MM.1S (cell line): ENCODE measurements around the gene LRRC10B.

Source experiments
- DNase-seq: peaks from one replicate; pipeline ENCODE4 v3.0.0-alpha.2; 2015
- H2AFZ ChIP-seq: fragments of 300-600 bp; sonication (generic); 2 replicates; pipeline ENCODE4 v1.6.0; 2016; ENCODE audit warnings: antibody characterized with exemption, low read length
- H3F3A ChIP-seq: fragments of 300-600 bp; sonication (generic); 2 replicates; pipeline ENCODE4 v1.6.1; 2016; ENCODE audit warnings: mild to moderate bottlenecking, antibody characterized with exemption, low read length, moderate library complexity, mixed read lengths; ENCODE audit not compliant: insufficient read depth
- H3K27ac ChIP-seq: fragments of 300-600 bp; sonication (generic); 2 replicates; pipeline ENCODE4 v1.5.1; 2016; ENCODE audit warnings: mild to moderate bottlenecking, low read length
- H3K27me3 ChIP-seq: fragments of 300-600 bp; sonication (generic); replicated peaks from 2 replicates; pipeline ENCODE4 v1.6.0; 2016; ENCODE audit warnings: low read length; ENCODE audit not compliant: insufficient read depth
- H3K36me3 ChIP-seq: fragments of 300-600 bp; sonication (generic); replicated peaks from 2 replicates; pipeline ENCODE4 v1.6.1; 2016; ENCODE audit warnings: mild to moderate bottlenecking, low read length, mixed read lengths; ENCODE audit not compliant: insufficient read depth
- H3K4me1 ChIP-seq: fragments of 300-600 bp; sonication (generic); 2 replicates; pipeline ENCODE4 v1.6.1; 2016; ENCODE audit warnings: low read length, mixed read lengths
- H3K4me2 ChIP-seq: fragments of 300-600 bp; sonication (generic); 2 replicates; pipeline ENCODE4 v1.6.0; 2016; ENCODE audit warnings: low read depth, low read length
- H3K4me3 ChIP-seq: fragments of 300-600 bp; sonication (generic); 2 replicates; pipeline ENCODE4 v1.5.1; 2016; ENCODE audit warnings: low read length, mixed read lengths
- H3K79me2 ChIP-seq: fragments of 300-600 bp; sonication (generic); 2 replicates; pipeline ENCODE4 v1.6.1; 2016; ENCODE audit warnings: mixed run types, low read length, mixed read lengths
- H3K9ac ChIP-seq: fragments of 300-600 bp; sonication (generic); 2 replicates; pipeline ENCODE4 v1.6.1; 2016; ENCODE audit warnings: low read length, mixed read lengths
- H3K9me2 ChIP-seq: fragments of 300-600 bp; sonication (generic); replicated peaks from 2 replicates; pipeline ENCODE4 v1.6.1; 2016; ENCODE audit warnings: mild to moderate bottlenecking, low read length, mixed read lengths; ENCODE audit not compliant: insufficient read depth
- H3K9me3 ChIP-seq: fragments of 300-600 bp; sonication (generic); replicated peaks from 2 replicates; pipeline ENCODE4 v1.6.1; 2016; ENCODE audit warnings: mild to moderate bottlenecking, low read length, mixed read lengths; ENCODE audit not compliant: insufficient read depth
- H4K20me1 ChIP-seq: fragments of 300-600 bp; sonication (generic); 2 replicates; pipeline ENCODE4 v1.6.1; 2016; ENCODE audit warnings: mild to moderate bottlenecking, low read length, moderate library complexity, mixed read lengths; ENCODE audit not compliant: insufficient read depth
- EZH2 ChIP-seq: fragments of 300-600 bp; sonication (generic); optimal IDR thresholded peaks from 2 replicates; pipeline ENCODE3; 2017; ENCODE audit warnings: low read depth, mild to moderate bottlenecking, antibody characterized with exemption, low read length, mixed read lengths
- EZH2phosphoT487 ChIP-seq: fragments of 300-600 bp; sonication (generic); IDR thresholded peaks from 2 replicates; pipeline ENCODE4 v1.6.1; 2018; ENCODE audit warnings: antibody characterized with exemption, low read length
- TF ChIP-seq, protein P1 (sequence below): fragments of 300-600 bp; sonication (generic); IDR thresholded peaks from 2 replicates; pipeline ENCODE4 v1.5.1; 2016; ENCODE audit warnings: antibody characterized with exemption, low read length, mixed read lengths

Gene LRRC10B

DNA sequence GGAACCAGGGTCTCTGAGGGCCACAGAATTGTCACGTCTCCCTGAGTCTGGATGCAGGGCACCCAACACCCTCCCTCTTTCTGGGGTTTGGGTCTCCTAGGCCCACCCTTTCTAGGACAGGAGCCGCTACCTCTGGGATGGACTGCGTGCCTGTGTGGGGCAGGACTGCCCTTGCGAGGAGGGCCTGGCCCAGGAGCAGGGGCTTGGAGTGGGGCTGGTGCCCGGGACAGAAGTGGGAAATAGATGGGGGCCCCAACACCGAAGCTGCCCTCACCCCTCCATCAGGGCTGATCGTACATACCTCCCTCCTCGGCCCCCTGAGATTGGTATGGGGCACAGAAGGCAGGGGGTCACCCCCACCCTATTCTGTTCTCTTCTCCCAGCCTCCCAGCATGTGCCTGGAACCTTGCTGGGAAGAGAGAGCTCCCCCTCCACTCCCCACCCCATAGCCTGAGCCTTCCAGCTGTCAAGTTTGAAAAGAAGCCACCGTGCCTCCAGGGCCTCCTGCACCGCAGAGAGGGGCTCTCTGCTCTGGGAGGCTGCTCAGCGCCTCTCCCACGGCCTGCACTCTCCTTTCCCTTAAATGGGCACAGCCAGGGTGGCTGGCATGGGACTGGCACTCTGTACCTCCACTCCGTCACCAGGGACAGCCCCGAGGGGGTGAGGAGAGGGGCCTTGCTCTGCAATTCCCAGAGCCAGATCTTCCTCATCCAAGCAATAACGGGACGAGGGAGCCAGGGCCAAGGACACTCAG is 1.8 kb downstream of the LRRC10B start:
- Histone ChIP-seq H3K27me3 (peaks cover 84% of the 10 kb centered on the region), H3K27ac (no peak overlapping the region), H3F3A (no peaks in the 10 kb centered on the region), H3K9me2 (no peaks in the 10 kb centered on the region), H2AFZ (no peak overlapping the region), H3K4me1 (no peaks in the 10 kb centered on the region), H3K36me3 (no peaks in the 10 kb centered on the region), H3K4me2 (no peak overlapping the region), H3K4me3 (no peak overlapping the region), H3K79me2 (no peaks in the 10 kb centered on the region), H3K9me3 (no peaks in the 10 kb centered on the region), H3K9ac (no peak overlapping the region), H4K20me1 (no peaks in the 10 kb centered on the region)
- DNase-seq, result no peak
- TF ChIP-seq, protein P1, sequence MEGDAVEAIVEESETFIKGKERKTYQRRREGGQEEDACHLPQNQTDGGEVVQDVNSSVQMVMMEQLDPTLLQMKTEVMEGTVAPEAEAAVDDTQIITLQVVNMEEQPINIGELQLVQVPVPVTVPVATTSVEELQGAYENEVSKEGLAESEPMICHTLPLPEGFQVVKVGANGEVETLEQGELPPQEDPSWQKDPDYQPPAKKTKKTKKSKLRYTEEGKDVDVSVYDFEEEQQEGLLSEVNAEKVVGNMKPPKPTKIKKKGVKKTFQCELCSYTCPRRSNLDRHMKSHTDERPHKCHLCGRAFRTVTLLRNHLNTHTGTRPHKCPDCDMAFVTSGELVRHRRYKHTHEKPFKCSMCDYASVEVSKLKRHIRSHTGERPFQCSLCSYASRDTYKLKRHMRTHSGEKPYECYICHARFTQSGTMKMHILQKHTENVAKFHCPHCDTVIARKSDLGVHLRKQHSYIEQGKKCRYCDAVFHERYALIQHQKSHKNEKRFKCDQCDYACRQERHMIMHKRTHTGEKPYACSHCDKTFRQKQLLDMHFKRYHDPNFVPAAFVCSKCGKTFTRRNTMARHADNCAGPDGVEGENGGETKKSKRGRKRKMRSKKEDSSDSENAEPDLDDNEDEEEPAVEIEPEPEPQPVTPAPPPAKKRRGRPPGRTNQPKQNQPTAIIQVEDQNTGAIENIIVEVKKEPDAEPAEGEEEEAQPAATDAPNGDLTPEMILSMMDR, result no peak
- TF ChIP-seq EZH2, result no peak
- TF ChIP-seq EZH2phosphoT487, result no peak

DNA sequence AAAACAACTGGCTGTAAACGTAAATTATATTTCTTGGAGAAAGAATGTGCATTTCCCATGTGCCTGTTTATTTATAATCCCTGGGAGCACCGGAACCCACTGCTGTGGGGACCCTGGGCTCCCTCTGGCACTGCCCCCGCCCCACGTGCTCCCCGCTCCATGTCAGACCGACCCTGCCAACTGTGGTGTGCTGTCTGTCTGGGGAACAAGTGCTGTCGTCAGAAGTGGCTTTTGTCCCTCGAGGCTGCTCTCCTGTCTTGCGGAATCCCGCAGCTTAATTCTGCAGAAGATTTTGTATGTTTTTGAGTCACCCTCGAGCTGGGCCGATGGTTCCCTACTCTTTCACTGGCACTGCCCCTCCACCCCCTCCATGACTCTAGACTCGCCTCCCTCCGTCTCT is 2.4 kb downstream of the LRRC10B start:
- no peak overlapping the region for H3K9ac ChIP-seq

DNA sequence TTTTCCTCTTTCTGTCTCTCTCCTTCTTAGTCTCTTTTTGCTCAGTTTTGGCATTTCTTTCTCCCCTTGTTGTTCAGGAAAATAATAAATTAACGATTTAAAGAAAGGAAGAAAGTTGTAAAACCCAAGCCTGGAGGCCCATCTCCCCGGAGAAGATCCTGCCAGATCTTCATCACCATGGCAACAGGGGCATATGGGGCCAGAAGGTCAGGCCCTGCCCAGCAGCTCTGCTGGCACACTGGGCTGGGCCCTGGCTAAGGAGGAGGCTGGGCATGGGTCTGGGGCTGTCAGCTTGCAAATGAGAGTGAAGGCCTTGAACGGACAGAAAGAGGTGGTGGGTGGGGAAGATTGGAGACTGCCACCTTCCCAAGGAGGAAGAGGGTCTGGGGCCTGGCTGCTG is 2.8 kb downstream of the LRRC10B start:
- Histone ChIP-seq H3K9me2 (no peaks in the 10 kb centered on the region), H3F3A (no peaks in the 10 kb centered on the region), H2AFZ (no peak overlapping the region), H3K4me3 (no peak overlapping the region), H3K27me3 (peaks cover 84% of the 10 kb centered on the region), H3K36me3 (no peaks in the 10 kb centered on the region), H3K4me2 (no peak overlapping the region), H3K4me1 (0 out of 2 replicates have a peak, but pooled peaks cover 1% of the 10 kb centered on the region), H3K27ac (no peak overlapping the region), H3K9me3 (no peaks in the 10 kb centered on the region), H3K9ac (no peak overlapping the region), H3K79me2 (no peaks in the 10 kb centered on the region), H4K20me1 (no peaks in the 10 kb centered on the region)
- no peak for DNase-seq
- TF ChIP-seq EZH2, result no peak
- TF ChIP-seq, protein P1, result no peak
- no peak for TF ChIP-seq EZH2phosphoT487

More for the DNA sequence above, 2.4 kb downstream of the LRRC10B start:
- Histone ChIP-seq H4K20me1 (no peaks in the 10 kb centered on the region), H3F3A (no peaks in the 10 kb centered on the region), H3K9me2 (no peaks in the 10 kb centered on the region), H3K27me3 (peaks cover 84% of the 10 kb centered on the region), H3K9me3 (no peaks in the 10 kb centered on the region), H3K4me1 (no peaks in the 10 kb centered on the region), H3K36me3 (no peaks in the 10 kb centered on the region), H3K27ac (no peak overlapping the region), H3K4me2 (no peak overlapping the region), H2AFZ (no peak overlapping the region), H3K4me3 (no peak overlapping the region), H3K79me2 (no peaks in the 10 kb centered on the region)
- DNase-seq, result no peak
- TF ChIP-seq, protein P1, result no peak
- TF ChIP-seq EZH2phosphoT487 (no peak), EZH2 (no peak)
